SK-N-MC (cell line): ENCODE data around the gene MMP20.

Experiments
- EZH2 ChIP-seq: fragments of 200-600 bp; sonication (generic); IDR thresholded peaks from one replicate; pipeline ENCODE4 v1.6.1; 2017; ENCODE audit warnings: antibody characterized with exemption
- POLR2AphosphoS5 ChIP-seq: IDR thresholded peaks from 2 replicates; pipeline ENCODE4 v1.6.1; 2012; ENCODE audit warnings: mild to moderate bottlenecking, low read depth, low read length, borderline replicate concordance

GRCh38 chr11:102545701-102546100 lies 79.4 kb downstream of the MMP20 start:
- TF ChIP-seq POLR2AphosphoS5 (no peak), EZH2 (no peak)
